K562 (cell line): ENCODE data around the gene WDR70. TPM values are rescaled to one million over a fixed set of nuclear protein-coding genes. Genes with fewer than 3 reads are reported as not detected.

Source experiments
- ATAC-seq: fragments of 200-7000 bp; cut with Tn5 transposase; 3 replicates; pipeline ENCODE4 v1.9.1; 2020; ENCODE audit warnings: moderate library complexity
- BruUV-seq: library from RNA; stranded (reverse); fragments of 400-500 nt; replicated peaks from 2 replicates; lab custom pipeline; 2021; lab: Mats Ljungman, UMichigan
- CTCF ChIA-PET: fragments of 300-600 bp; formaldehyde crosslinking; extraction: SDS; loops from one replicate; lab custom pipeline; 2021; ENCODE audit warnings: low intra/inter-chr PET ratio; lab: Yijun Ruan, JAX
- POLR2A ChIA-PET: fragments of 300-600, 350-650 bp; sonication (Branson Sonifier 250); formaldehyde crosslinking; extraction: SDS; loops from one replicate; lab custom pipeline; 2021; ENCODE audit warnings: antibody characterized with exemption, inconsistent platforms; lab: Yijun Ruan, JAX
- DNase-seq, 4 experiments: peaks; one replicate each; pipeline versions ENCODE4 v3.0.0 to v3.0.0-alpha.2; 2011 to 2018; ENCODE audit warnings: low spot score in 3 of 4, mixed read lengths in 3 of 4; ENCODE audit errors: extremely low read depth in 1 of 4
- FAIRE-seq: peaks from 2 replicates; lab custom pipeline; 2011; peaks lifted over from hg19 to GRCh38; lab: Jason Lieb, UNC
- H2AFZ ChIP-seq: 2 replicates; pipeline ENCODE4 v1.6.0; 2011; ENCODE audit warnings: low read depth, low read length, control low read depth, inconsistent platforms
- H3K27ac ChIP-seq: fragments of 200-600 bp; 3 replicates; pipeline ENCODE4 v1.8.0; 2011; ENCODE audit warnings: low read depth, mild to moderate bottlenecking, control low read depth, inconsistent platforms, low read length, moderate library complexity, mixed read lengths; ENCODE audit errors: extremely low read depth
- H3K27me3 ChIP-seq, 2 experiments: fragments of 300-600 bp in 1 of 2; 2 replicates in 1 of 2; 3 replicates in 1 of 2; pipeline versions ENCODE4 v1.6.0 to v1.8.0; 2011; ENCODE audit warnings: inconsistent platforms in 2 of 2, low read length in 2 of 2, mild to moderate bottlenecking in 1 of 2, mixed read lengths in 1 of 2, moderate library complexity in 1 of 2; ENCODE audit not compliant: control insufficient read depth in 2 of 2, insufficient read depth in 2 of 2
- H3K36me3 ChIP-seq: fragments of 300-600 bp; 3 replicates; pipeline ENCODE4 v1.8.0; 2011; ENCODE audit warnings: mild to moderate bottlenecking, low read length, inconsistent platforms; ENCODE audit not compliant: control insufficient read depth, insufficient read depth
- H3K4me1 ChIP-seq, 2 experiments: fragments of 200-600 bp in 1 of 2; replicated peaks in 1 of 2; 2 replicates in 1 of 2; 3 replicates in 1 of 2; pipeline versions ENCODE4 v1.5.1 to v1.8.0; 2011; ENCODE audit warnings: inconsistent platforms in 2 of 2, low read length in 2 of 2, mild to moderate bottlenecking in 1 of 2, mixed read lengths in 1 of 2, moderate library complexity in 1 of 2; ENCODE audit not compliant: control insufficient read depth in 2 of 2, insufficient read depth in 2 of 2
- H3K4me2 ChIP-seq: 2 replicates; pipeline ENCODE4 v1.6.1; 2011; ENCODE audit warnings: low read length, control low read depth, inconsistent platforms, mixed read lengths; ENCODE audit not compliant: insufficient read depth
- H3K4me3 ChIP-seq: fragments of 200-600 bp; sonication (generic), shearing (Covaris generic); 2 replicates; pipeline ENCODE4 v1.5.1; 2016; ENCODE audit warnings: control low read depth, inconsistent platforms
- H3K79me2 ChIP-seq: fragments of 200-600 bp; 3 replicates; pipeline ENCODE4 v1.8.0; 2011; ENCODE audit warnings: low read length, inconsistent platforms; ENCODE audit not compliant: control insufficient read depth, insufficient read depth
- H3K9ac ChIP-seq, 2 experiments: 2 replicates each; pipeline versions ENCODE4 v1.6.0 to v1.6.1; 2011; ENCODE audit warnings: low read depth in 2 of 2, low read length in 2 of 2, control low read depth in 1 of 2, inconsistent platforms in 1 of 2, mild to moderate bottlenecking in 1 of 2, mixed read lengths in 1 of 2; ENCODE audit not compliant: insufficient read depth in 1 of 2
- H3K9me1 ChIP-seq: one replicate; pipeline ENCODE4 v1.6.0; 2011; ENCODE audit warnings: inconsistent platforms, mild to moderate bottlenecking, low read length, moderate library complexity; ENCODE audit not compliant: control insufficient read depth, insufficient read depth
- H3K9me3 ChIP-seq: replicated peaks from 2 replicates; pipeline ENCODE4 v1.5.1; 2011; ENCODE audit warnings: low read depth, low read length, inconsistent platforms; ENCODE audit not compliant: control insufficient read depth, insufficient read depth
- H4K20me1 ChIP-seq: replicated peaks from 2 replicates; pipeline ENCODE4 v1.6.1; 2011; ENCODE audit warnings: low read length, inconsistent platforms, mixed read lengths; ENCODE audit not compliant: control insufficient read depth, insufficient read depth
- COPS2 ChIP-seq: fragments of 450-650 bp; conservative IDR thresholded peaks from 2 replicates; pipeline ENCODE4 v1.6.1; 2016; ENCODE audit warnings: mild to moderate bottlenecking, moderate library complexity
- CTBP1 ChIP-seq: fragments of 450-650 bp; IDR thresholded peaks from 2 replicates; pipeline ENCODE4 v1.6.1; 2016; ENCODE audit warnings: borderline replicate concordance
- FOXJ2 ChIP-seq: fragments of 200-800 bp; sonication (Bioruptor generic); IDR thresholded peaks from 2 replicates; pipeline ENCODE4 v1.6.1; 2016; ENCODE audit warnings: missing genetic modification characterization, missing compliant biosample characterization
- NRF1 ChIP-seq, 2 experiments: fragments of 450-650 bp; IDR thresholded peaks in 1 of 2; conservative IDR thresholded peaks in 1 of 2; 2 replicates each; pipeline ENCODE4 v1.6.1; 2014; ENCODE audit warnings: mild to moderate bottlenecking in 2 of 2
- RAD21 ChIP-seq, 2 experiments: fragments of 250-450 bp in 1 of 2; fragments of 450-650 bp in 1 of 2; sonication (Bioruptor Pico) in 1 of 2; formaldehyde crosslinking in 1 of 2; IDR thresholded peaks in 1 of 2; conservative IDR thresholded peaks in 1 of 2; 2 replicates each; pipeline versions ENCODE4 v1.4.0 to v1.8.0; 2020 to 2022; ENCODE audit warnings: mild to moderate bottlenecking in 2 of 2, moderate library complexity in 1 of 2
- RBM25 ChIP-seq: fragments of 200-400 bp; formaldehyde crosslinking; IDR thresholded peaks from 2 replicates; pipeline ENCODE4 v1.6.1; 2018; ENCODE audit warnings: low read length, low read depth, moderate library complexity; ENCODE audit not compliant: severe bottlenecking
- SAFB2 ChIP-seq: fragments of 200-400 bp; formaldehyde crosslinking; IDR thresholded peaks from 2 replicates; pipeline ENCODE4 v1.6.1; 2018; ENCODE audit warnings: borderline replicate concordance, low read length, low read depth, moderate library complexity; ENCODE audit not compliant: severe bottlenecking
- SIRT6 ChIP-seq: IDR thresholded peaks from one replicate; pipeline ENCODE4 v1.6.1; 2012; ENCODE audit warnings: low read depth, mild to moderate bottlenecking, control low read depth, inconsistent platforms, low read length, moderate library complexity
- ZKSCAN3 ChIP-seq: fragments of 250-450 bp; sonication (Bioruptor Pico); IDR thresholded peaks from 2 replicates; pipeline ENCODE4 v1.4.0; 2020
- ZNF212 ChIP-seq: fragments of 450-650 bp; formaldehyde crosslinking; IDR thresholded peaks from 2 replicates; pipeline ENCODE4 v1.4.0; 2020; ENCODE audit warnings: mild to moderate bottlenecking
- WGBS: fragments of 100-300 bp; shearing (Covaris generic); methylation state at CpG from one replicate; pipeline ENCODE4 v1.1.6; 2016; ENCODE audit warnings: low coverage, mixed read lengths; ENCODE audit not compliant: insufficient coverage; ENCODE audit errors: missing lambda C conversion rate; 5-methylcytosine and 5-hydroxymethylcytosine counted together
- in situ Hi-C: fragments of 300-500 bp; cut with MboI; formaldehyde crosslinking; loops from 4 replicates; pipeline ENCODE4 v1.15.0; 2018; ENCODE audit warnings: inconsistent platforms, mixed read lengths
- intact Hi-C: fragments of 100-400 bp; cut with micrococcal nuclease; formaldehyde crosslinking; loops from 2 replicates; pipeline ENCODE4 v1.14.2; 2022
- polyA plus RNA-seq, 8 experiments: library from polyadenylated mRNA; depleted of rRNA in 4 of 8; stranded (reverse) in 5 of 8; unstranded in 3 of 8; fragments of >200 nt; fragmentation: Nextera tagmentation in 2 of 8; fragmentation: Illumina TruSeq in 1 of 8; extraction: Ambion mirVana in 2 of 8; extraction: Trizol in 1 of 8; gene quantifications; 2 replicates each; pipeline versions ENCODE4 v1.2.1 to v1.2.3, GENCODE V29; 2011 to 2014; ENCODE audit warnings: inconsistent platforms in 1 of 8, missing spikeins in 1 of 8
- total RNA-seq, 7 experiments: library from RNA; depleted of rRNA in 6 of 7; stranded (reverse); fragments of >200 nt in 6 of 7; fragmentation: Illumina TruSeq in 2 of 7; extraction: Trizol in 2 of 7; gene quantifications; 2 replicates each; pipeline versions ENCODE4 v1.2.1 to v1.2.3, GENCODE V29; 2011 to 2021; ENCODE audit warnings: low replicate concordance in 1 of 7
- TF ChIP-seq, protein P1 (sequence below): sonication (generic); IDR thresholded peaks from 2 replicates; pipeline ENCODE4 v1.6.1; 2016
- TF ChIP-seq, protein P2 (sequence below), 2 experiments: IDR thresholded peaks in 1 of 2; conservative IDR thresholded peaks in 1 of 2; 2 replicates each; pipeline ENCODE4 v1.6.1; 2016; ENCODE audit warnings: low read depth in 2 of 2, mild to moderate bottlenecking in 1 of 2, missing compliant biosample characterization in 1 of 2, missing genetic modification characterization in 1 of 2, moderate library complexity in 1 of 2
- TF ChIP-seq, protein P3 (sequence below): fragments of 450-650 bp; formaldehyde crosslinking; IDR thresholded peaks from 2 replicates; pipeline ENCODE4 v1.4.0; 2020; ENCODE audit warnings: mild to moderate bottlenecking, moderate library complexity

The WDR70 gene
- total and polyA plus RNA-seq, 9 of the 15 experiments (the other 6 are each of a cell fraction or from before 2014, with no cell fraction given): 16.8 to 46.6 (median 38.8) TPM

DNA sequence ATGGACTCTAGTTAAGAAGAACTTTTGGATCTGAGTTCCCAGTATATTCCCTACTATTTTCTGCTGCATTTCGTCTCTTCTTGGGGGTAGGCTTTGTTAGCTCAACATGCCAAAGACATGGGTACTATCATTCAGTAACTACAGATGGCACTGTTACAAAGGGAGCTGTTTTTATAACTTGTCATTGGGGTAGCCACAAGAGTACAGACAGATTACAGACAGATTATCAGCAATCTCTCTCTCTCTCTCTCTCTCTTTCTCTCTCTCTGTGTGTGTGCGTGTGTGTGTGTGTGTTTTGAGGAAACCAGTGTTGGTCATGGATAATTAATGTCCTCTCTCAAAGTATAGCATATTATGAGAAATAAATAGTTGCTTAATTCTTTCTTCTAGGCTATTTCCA, 116.1 kb downstream of the WDR70 start:
- DNase-seq (no peak), ATAC-seq (peak; percentile 43), FAIRE-seq (no peak)
- WGBS: 59% methylated on average over 1 of the region's 2 CpGs
- H3K27me3 ChIP-seq: no peaks in the 10 kb centered on the region
- in situ Hi-C loops (no loop called here), intact Hi-C loops (no loop called here)
- no peaks in the 10 kb centered on the region; a peak in 1 of 5 replicates for H3K4me1 ChIP-seq
- ChIA-PET CTCF (no interaction called here), POLR2A (interaction anchor here (0.7 to 1.3 kb wide), 2 partner anchors 10 to 421 kb away, joined by 3 to 6 read pairs; no protein-coding TSS in a partner anchor)
- no peaks in the 10 kb centered on the region for H3K79me2 ChIP-seq
- no TSS peak for BruUV-seq
- H3K9me1 ChIP-seq: no peaks in the 10 kb centered on the region
- no peak overlapping the region for H3K27ac ChIP-seq
- no peaks in the 10 kb centered on the region for H4K20me1 ChIP-seq
- no peak overlapping the region for H3K9ac ChIP-seq
- H3K9me3 ChIP-seq: no peaks in the 10 kb centered on the region
- no peak overlapping the region for H3K4me2 ChIP-seq
- no peak overlapping the region for H3K4me3 ChIP-seq
- H2AFZ ChIP-seq: no peak overlapping the region
- H3K36me3 ChIP-seq: no peaks in the 10 kb centered on the region; the same call in 2 of the 3 replicates
- TF ChIP-seq NRF1 (conservative IDR thresholded peaks at IDR 0.05 in 1 of 2, IDR thresholded peaks at IDR 0.05 in 1 of 2) (no peak), RBM25 (no peak), ZKSCAN3 (CRISPR knock-in tag) (no peak), RAD21 (CRISPR knock-in tag; conservative IDR thresholded peaks at IDR 0.05 in 1 of 2, IDR thresholded peaks at IDR 0.05 in 1 of 2) (peak; percentile 59), ZNF212 (peak; percentile 94), CTBP1 (no peak), SAFB2 (no peak), SIRT6 (no peak), COPS2 (no peak), FOXJ2 (tag) (0 out of 2 replicates have a peak, but pooled peaks have one; percentile 42)
- TF ChIP-seq, protein P1, sequence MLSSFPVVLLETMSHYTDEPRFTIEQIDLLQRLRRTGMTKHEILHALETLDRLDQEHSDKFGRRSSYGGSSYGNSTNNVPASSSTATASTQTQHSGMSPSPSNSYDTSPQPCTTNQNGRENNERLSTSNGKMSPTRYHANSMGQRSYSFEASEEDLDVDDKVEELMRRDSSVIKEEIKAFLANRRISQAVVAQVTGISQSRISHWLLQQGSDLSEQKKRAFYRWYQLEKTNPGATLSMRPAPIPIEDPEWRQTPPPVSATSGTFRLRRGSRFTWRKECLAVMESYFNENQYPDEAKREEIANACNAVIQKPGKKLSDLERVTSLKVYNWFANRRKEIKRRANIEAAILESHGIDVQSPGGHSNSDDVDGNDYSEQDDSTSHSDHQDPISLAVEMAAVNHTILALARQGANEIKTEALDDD: 0 out of 2 replicates have a peak, but pooled peaks have one; percentile 38
- TF ChIP-seq, protein P2, sequence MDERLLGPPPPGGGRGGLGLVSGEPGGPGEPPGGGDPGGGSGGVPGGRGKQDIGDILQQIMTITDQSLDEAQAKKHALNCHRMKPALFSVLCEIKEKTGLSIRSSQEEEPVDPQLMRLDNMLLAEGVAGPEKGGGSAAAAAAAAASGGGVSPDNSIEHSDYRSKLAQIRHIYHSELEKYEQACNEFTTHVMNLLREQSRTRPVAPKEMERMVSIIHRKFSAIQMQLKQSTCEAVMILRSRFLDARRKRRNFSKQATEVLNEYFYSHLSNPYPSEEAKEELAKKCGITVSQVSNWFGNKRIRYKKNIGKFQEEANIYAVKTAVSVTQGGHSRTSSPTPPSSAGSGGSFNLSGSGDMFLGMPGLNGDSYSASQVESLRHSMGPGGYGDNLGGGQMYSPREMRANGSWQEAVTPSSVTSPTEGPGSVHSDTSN (CRISPR knock-in tag; IDR thresholded peaks at IDR 0.05; ENCODE audit: low read depth): no peak
- TF ChIP-seq, protein P2 (tag; conservative IDR thresholded peaks at IDR 0.05; ENCODE audit: low read depth): peak; percentile 36; the same call in 1 of the 2 replicates
- TF ChIP-seq, protein P3, sequence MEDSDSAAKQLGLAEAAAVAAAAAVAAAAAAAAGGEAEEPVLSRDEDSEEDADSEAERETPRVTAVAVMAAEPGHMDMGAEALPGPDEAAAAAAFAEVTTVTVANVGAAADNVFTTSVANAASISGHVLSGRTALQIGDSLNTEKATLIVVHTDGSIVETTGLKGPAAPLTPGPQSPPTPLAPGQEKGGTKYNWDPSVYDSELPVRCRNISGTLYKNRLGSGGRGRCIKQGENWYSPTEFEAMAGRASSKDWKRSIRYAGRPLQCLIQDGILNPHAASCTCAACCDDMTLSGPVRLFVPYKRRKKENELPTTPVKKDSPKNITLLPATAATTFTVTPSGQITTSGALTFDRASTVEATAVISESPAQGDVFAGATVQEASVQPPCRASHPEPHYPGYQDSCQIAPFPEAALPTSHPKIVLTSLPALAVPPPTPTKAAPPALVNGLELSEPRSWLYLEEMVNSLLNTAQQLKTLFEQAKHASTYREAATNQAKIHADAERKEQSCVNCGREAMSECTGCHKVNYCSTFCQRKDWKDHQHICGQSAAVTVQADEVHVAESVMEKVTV (CRISPR knock-in tag): 0 out of 2 replicates have a peak, but pooled peaks have one; percentile 9
